ENCODE results near the gene SH2D7.
A peak's percentile ranks its signal among the peaks of the same experiment; 100 is the strongest.

SH2D7 gene

DNA sequence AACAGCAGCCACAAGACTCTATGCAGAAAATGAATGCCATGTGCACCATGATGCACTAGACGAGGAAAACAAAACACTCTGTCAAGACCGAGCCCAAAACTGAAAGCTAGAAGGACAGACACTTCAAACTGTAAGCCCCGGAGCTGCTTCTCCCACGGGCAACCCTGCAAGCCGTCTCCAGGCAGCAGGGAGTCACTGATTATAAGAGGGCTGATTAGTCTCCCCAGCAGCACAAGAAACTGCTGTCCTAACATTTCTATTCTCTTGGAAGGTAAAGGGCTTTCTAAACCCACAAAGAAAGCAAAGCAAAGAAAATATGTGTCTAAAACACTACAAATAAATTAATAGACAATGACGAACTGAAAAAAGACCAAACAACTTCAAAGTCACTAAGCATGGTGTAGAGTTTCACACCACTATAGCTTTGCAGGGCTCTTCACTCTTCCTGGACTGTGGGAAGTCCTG, 30.4 kb upstream of the SH2D7 start:
- DNase-seq (ENCODE audit: low read depth): no peak

GRCh38 chr15:78063217-78063616, 29.1 kb upstream of the SH2D7 start:
- no peak for DNase-seq (ENCODE audit: low read depth)

DNA sequence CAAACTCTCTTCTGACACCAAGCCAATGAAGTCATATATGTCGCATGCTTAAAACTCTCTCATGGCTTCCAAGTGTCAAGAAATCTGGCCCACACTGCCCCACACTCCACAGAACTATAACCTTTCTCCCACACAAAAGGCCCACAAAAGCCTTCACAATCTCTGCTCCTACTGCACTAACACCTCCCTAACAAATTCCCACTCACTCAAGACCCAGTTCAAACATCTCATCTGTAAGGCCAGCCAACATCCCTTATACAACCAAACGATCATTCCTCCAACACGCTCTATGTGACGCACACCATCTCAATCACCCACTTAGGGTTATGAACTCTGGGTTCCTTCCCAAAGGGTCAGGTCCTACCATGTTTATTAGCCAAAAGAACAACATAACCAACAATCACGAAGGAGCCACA, 28.4 kb upstream of the SH2D7 start:
- no peak for DNase-seq (ENCODE audit: low read depth)

- DNase-seq (ENCODE audit: low read depth): no peak
Observed at GRCh38 chr15:78064544-78064943, 27.8 kb upstream of the SH2D7 start.

GRCh38 chr15:78065284-78065872, 27.0 kb upstream of the SH2D7 start:
- DNase-seq (ENCODE audit: low read depth): peak; percentile 98

DNA sequence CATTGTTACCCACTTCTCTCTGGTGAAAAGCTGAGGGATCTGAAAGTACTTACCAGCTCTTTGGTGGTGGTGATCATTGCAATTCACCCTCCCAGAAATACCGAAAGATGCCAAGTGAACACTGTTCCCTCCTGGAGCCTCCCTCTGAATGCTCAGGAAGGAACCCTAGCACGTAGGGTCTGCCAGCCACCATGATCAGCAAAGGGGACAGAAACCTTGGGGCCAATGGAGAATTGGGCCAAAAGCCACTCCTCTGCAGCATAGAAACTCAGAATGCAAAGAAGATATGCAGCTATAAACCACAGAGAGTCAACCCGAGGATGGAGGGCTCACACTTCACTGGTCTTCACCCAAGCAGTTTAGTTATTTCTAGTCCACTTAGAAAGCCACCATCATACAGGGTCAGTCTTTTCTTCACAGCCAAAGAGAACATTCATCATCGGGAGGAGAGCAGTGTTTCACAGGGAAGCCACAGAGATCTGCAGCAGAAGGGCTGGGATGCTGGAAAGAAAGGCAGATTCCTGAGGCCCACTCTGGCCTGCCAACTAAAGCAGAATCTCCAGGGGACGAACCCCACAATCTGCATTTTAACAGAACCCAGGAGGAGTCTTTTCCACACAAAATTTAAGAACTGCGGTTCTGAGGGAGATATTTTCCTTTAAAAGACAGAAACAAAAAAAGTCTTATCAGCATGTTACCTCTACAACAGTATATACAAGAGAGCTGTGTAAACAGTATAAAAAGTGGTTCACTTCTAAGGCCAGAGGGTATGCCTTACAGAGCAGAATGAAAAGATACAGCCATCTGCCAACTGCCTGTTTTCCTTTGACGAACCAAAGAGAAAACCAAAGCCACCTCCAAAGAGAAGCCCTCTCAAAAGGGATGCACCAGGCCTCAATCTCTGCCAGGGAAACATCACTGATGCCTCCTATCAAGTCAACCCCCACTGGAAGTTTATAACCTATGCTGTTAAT, 26.1 kb upstream of the SH2D7 start:
- no peak for DNase-seq (ENCODE audit: low read depth)

DNA sequence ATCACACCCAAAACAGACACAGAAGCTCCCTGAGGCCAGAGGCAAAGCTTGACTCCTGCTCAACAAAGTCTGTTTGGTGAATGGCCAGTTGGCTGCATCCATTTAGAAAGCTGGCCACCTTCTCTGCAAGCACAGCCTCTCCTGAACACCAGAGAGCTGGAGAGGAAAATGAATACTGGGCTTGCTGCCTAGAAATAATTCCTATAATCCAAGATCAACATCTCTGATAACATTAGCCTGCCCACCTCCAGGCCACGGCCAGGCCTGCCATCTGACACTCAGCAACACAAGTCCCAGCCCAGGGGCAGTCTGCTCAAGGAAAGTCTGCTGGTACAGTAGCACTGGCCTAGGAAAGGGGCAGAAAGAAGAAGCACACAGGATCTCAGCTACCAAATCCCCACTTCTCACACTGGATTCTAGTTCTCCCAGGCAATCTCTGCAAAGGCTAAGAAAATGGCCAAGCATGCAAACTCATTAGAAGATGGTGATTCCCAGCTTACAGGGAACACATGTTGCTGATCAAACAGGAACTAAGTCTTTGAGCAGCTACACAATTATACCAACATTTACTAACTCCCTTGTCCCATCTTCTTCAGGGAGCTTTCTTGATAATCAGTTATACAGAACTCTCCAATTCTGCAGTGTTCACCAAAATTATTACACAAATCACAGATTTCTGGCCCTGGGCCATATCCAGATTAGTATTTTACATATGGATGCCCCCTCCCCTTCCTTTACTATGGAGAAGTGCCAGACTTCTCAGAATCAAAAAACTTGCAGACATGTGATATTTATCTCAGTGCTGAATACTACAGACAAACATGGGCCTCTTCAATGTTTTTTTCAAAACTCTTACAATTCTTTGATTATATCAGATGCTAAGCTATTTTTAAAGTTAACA, 24.8 kb upstream of the SH2D7 start:
- DNase-seq (ENCODE audit: low read depth): no peak

- DNase-seq (ENCODE audit: low read depth): no peak
Observed at GRCh38 chr15:78069052-78069414, 23.3 kb upstream of the SH2D7 start.

GRCh38 chr15:78069462-78070029, 22.8 kb upstream of the SH2D7 start:
- no peak for DNase-seq (ENCODE audit: low read depth)

DNA sequence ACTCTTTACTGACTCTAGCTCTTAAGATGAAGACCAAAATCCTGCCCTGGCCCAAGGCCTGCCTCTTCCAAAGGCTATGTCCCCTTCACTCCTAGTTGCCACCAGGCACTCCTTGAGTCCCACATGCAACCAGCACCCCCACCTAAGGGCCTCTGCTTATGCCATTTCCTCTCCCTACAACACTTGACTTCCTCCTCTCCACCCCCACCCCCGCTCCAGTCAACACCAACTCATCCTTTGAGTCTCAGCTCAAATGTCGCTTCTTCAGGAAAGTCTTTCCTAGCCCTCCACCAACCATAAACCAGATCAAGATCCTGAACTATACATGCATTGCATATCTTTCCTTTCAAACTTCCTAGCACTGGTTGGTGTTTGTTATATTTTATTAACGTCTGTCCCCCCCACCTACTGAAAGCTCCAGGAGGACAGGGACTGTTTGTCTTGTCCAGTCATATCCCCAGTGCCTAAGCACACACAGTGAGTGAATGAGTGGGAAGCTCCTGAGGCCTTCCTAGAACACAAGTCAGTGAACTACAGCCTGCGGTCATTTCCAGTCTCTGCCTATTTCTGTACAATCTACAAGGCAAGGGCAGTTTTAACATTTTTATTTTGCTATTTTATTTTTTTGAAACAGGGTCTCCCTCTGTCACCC, 22.2 kb upstream of the SH2D7 start:
- DNase-seq (ENCODE audit: low read depth): no peak

GRCh38 chr15:78071383-78071782, 21.0 kb upstream of the SH2D7 start:
- no peak for DNase-seq (ENCODE audit: low read depth)

- peak; percentile 87 for DNase-seq (ENCODE audit: low read depth)
Observed at GRCh38 chr15:78072080-78072892, 20.1 kb upstream of the SH2D7 start.

- no peak for DNase-seq (ENCODE audit: low read depth)
Observed at GRCh38 chr15:78073046-78073787, 19.1 kb upstream of the SH2D7 start.

- peak; percentile 80 for DNase-seq (ENCODE audit: low read depth)
Observed at GRCh38 chr15:78075490-78076230, 16.7 kb upstream of the SH2D7 start.

GRCh38 chr15:78076231-78077052, 15.9 kb upstream of the SH2D7 start:
- DNase-seq (ENCODE audit: low read depth): no peak

DNA sequence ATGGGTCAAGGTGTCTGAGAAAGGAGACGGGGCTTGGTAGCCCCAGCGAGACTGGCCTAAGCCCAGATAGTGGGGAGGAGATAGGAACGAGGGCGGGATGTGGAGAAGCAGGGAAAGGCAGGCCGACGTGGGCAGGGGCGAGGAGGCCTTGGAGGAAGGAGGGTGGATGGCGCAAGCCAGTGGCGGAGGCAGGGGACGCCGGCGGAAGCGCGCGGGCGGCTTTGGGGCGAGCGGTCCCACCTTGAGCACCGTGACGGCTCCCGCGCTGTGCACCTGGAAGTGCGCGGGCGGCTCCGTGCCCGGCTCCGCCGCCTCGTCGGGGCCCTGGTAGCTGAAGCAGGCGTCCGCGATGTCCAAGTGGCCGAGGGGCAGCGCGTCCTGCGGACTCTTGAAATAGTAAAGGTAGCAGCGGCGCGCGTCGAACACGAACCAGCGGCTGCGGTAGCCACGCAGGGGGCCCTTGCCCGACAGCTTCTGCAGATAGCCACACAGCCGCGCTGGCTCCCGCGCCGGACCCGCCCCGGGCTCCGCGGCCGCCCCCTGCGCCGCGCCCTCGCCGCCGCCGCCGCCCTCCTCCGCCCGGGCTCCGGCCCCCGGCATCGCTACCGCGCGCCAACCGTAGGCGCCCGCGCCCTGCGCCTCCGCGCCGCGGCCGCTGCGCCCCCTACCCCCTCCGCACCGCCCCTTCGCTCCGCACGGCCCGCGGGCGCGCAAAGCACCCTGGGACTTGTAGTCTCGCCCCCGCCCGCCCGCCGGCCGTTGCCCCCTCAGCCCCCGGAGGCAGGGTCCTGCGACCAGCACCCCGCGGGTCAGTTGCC, 15.1 kb upstream of the SH2D7 start, which contains the start of gene TBC1D2B:
Gene TBC1D2B, minus strand, starts transcription at position 659 of the 818 bp plus-strand sequence. Its CDS starts 59 bp downstream, at position 600.
- no peak for DNase-seq (ENCODE audit: low read depth)

DNA sequence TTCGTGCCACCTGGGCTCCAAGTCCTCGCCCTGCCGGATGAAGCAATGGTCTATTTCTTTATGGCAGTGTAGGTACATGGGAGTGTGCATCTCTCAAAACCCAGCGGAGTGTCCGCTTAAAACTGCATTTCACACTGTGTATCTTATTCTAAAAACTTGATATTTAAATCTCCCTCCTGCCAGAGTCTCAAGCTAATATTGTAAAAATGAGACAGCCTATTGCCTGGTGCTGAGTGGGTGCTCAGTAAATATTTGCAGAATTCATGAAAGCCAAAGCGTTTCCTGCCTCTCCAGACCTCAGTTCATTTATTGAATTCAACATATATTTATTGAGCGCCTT, 14.5 kb upstream of the SH2D7 start:
- DNase-seq (ENCODE audit: low read depth): no peak

All from GM04504 (cell line).